ENCODE measurements around the gene MAST4. TPM values are rescaled to one million over a fixed set of nuclear protein-coding genes. Genes with fewer than 3 reads are reported as not detected.
"Not testable (repeated sequence)": the region's sequence is repeated elsewhere in the genome, so short reads cannot be mapped to it uniquely, and the experiment has no call there.

MAST4 gene
- total RNA-seq, 1 experiment from 2014 or later = 3.3 TPM

DNA sequence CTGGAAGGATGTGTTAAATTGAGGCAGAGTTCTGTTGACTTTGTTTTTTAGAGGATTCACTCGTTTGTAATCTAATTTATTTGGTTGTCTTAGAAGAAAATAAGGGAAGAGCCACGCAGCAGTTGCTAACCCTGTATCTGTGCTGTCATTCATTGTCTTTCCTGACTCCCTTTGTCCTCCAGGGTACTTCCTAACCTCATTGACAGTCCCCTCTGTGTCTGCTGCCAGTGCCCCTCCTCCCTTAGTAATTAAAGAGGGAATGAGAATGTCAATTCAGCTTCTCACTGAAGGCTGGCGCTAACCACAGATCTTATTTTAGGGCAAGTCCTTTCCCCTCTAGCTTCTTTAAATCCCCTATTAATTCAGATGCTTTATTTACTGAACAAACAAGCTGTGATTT is 84.0 kb downstream of the MAST4 start:
- no peaks in the 10 kb centered on the region for H3K27me3 ChIP-seq

DNA sequence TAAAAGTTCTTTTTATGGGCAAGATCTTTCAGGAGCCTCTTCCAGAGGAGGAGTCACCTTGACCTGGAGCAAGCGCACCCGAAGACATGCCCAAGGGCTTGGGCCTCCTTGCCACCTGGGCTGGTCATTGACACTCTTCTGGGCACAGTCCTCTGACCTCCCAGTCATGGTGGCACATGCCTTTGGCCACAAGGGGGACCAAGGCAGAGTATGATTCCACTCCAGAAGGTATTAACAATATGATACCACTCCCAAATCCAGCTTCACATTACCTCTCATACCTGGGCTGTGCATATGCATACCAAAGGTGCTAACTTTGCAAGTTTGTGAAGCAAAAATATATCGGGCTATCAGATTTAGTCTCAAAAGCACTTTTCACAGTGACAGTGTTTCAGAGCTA is 84.6 kb downstream of the MAST4 start:
- H3K27ac ChIP-seq = no peak overlapping the region
- no peaks in the 10 kb centered on the region for H3K9me3 ChIP-seq (replicated peaks)
- no peaks in the 10 kb centered on the region for H3K4me1 ChIP-seq
- no peaks in the 10 kb centered on the region for H3K36me3 ChIP-seq
- no peak for DNase-seq
- no peak overlapping the region for H3K4me3 ChIP-seq
- H3K27me3 ChIP-seq = no peaks in the 10 kb centered on the region

More for the DNA sequence above, 84.0 kb downstream of the MAST4 start:
- Histone ChIP-seq H3K9me3 (replicated peaks) (no peaks in the 10 kb centered on the region), H3K36me3 (no peaks in the 10 kb centered on the region), H3K27ac (no peak overlapping the region), H3K4me3 (no peak overlapping the region), H3K4me1 (no peaks in the 10 kb centered on the region)
- DNase-seq = no peak

DNA sequence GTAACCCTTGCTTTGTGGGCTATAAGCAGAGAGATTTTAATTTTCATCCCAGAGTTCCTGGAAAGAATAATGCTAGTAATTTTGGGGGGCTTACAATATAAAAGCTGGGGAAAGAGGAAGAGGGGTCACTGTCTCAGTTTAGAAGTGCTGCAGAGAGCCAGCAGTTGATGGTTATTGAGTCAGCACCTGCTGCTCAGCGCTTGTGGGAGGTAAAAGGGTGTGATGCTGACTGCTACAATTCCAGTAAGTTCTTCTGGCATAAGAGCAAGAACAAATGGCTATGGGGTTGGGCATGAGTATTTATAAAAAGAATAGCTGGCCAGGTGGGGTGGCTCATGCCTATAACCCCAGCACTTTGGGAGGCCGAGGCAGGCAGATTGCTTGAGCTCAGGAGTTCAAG is 88.5 kb downstream of the MAST4 start:
- Histone ChIP-seq H3K9me3 (replicated peaks) (no peaks in the 10 kb centered on the region), H3K27me3 (no peaks in the 10 kb centered on the region), H3K27ac (no peak overlapping the region), H3K36me3 (no peaks in the 10 kb centered on the region), H3K4me3 (no peak overlapping the region), H3K4me1 (no peaks in the 10 kb centered on the region)
- DNase-seq = no peak

DNA sequence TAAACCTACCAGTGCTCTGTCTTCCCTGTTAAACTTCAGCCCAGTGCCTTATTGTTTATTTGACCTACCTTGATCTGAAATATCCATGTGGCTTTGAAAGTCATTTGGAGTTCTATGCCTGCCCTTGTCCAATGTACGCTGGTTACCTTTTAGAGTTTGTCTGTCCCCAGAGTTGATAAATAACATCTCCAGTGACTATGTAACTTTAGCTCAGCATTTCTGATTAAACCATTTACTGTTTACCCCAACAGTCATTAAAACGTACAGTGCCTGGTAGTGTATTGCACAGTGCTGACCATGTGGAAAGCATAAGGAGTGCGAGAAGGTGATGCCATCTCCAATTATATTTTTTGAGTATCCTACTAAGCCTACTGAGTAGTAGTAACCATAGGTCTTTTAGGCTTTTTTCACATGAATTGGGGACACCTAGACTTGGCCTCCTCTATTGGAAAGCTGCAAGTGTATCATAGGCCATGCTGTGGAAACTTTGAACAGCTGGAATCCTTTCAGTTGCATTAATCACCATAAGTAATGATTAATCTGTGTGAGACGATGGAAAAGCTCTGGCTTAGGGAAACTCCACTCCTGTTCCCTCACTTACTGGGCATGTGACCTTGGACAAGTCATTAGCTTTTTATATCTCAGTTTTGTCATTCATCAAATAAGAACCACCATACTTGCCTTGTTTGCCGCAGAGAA is 93.5 kb downstream of the MAST4 start:
- DNase-seq = no peak
- no peak overlapping the region for H3K4me3 ChIP-seq
- no peaks in the 10 kb centered on the region for H3K9me3 ChIP-seq (replicated peaks)
- no peaks in the 10 kb centered on the region for H3K27me3 ChIP-seq
- H3K36me3 ChIP-seq = no peaks in the 10 kb centered on the region
- no peaks in the 10 kb centered on the region; the same call in 1 of the 2 replicates for H3K4me1 ChIP-seq
- H3K27ac ChIP-seq = no peak overlapping the region

DNA sequence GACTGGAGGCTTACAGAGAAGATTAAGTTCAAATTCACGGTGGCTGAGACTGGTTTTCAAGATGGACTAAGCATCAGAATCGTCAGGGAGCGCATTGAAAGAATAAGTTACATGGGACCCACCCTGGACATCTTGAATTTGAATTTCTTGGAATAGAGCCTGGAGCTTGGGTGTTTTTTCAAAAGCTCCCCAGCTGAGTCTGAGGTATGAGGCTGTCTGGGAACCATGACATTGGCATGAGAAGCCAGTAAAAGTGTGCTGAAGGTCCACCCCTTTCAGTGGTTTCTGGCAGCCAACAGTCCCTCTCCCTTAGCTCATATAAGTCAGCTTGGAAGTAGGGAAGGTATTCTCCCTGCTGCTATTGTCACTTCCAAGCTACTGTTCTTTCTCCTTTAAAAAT is 97.8 kb downstream of the MAST4 start:
- Histone ChIP-seq H3K27me3 (no peaks in the 10 kb centered on the region), H3K27ac (no peak overlapping the region), H3K9me3 (replicated peaks) (no peaks in the 10 kb centered on the region), H3K36me3 (no peaks in the 10 kb centered on the region), H3K4me3 (no peak overlapping the region), H3K4me1 (no peaks in the 10 kb centered on the region; the same call in 1 of the 2 replicates)
- no peak for DNase-seq

DNA sequence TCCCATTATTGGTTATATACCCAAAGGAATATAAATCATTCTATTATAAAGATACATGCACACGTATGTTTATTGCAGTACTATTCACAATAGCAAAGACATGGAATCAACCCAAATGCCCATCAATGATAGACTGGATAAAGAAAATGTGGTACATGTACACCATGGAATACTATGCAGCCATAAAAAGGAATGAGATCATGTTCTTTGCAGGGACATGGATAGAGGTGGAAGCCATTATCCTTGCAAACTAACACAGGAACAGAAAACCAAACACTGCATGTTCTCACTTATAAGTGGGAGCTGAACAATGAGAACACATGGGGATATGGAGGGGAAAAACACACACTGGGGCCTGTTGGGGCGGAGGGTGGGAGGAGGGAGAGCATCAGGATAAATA is 99.6 kb downstream of the MAST4 start:
- not testable (repeated sequence) for H3K27me3 ChIP-seq; H3K36me3 ChIP-seq; H3K4me3 ChIP-seq; H3K9me3 ChIP-seq (replicated peaks); H3K27ac ChIP-seq; H3K4me1 ChIP-seq; DNase-seq

DNA sequence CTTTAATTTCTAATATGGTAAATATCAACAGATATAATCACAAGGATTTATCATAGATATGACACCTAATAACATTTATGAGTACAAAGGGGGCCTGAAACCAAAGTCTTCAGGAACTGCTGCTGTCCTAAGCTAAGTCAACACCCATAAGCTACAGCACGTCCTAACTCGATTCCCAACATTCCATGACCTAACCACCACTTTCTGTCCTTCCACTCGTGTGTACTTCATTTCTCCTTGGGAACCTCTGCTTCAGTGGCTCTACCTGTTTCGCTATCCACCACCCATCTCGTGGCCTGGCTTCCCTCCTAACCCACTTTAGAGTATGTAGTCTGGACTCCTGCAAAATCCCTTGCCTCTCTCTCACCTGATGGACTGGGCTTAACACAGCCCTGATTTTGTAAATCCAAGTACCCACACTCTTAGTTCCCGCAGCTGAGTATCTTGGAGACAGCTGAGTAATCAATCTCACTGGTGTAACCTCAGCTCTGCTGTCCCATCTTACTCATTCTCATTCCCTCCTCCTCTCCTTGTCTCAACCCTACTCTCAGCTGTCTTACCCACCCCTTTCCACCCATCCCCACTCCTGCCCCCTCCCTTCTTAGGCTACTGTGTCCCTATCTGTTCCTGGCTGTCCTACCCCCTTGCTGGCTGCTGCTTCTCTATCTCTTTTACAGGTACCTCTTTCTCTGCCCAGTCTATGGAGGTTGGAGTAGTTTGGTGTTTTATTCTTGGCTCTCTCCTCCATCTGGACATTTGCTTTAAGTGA is 101.8 kb downstream of the MAST4 start:
- no peaks in the 10 kb centered on the region for H3K36me3 ChIP-seq
- H3K4me3 ChIP-seq = no peak overlapping the region
- DNase-seq = no peak
- H3K27ac ChIP-seq = no peak overlapping the region
- H3K27me3 ChIP-seq = 0 out of 2 replicates have a peak, but pooled peaks cover 5% of the 10 kb centered on the region
- H3K4me1 ChIP-seq = no peaks in the 10 kb centered on the region; the same call in 1 of the 2 replicates
- H3K9me3 ChIP-seq (replicated peaks) = no peaks in the 10 kb centered on the region

DNA sequence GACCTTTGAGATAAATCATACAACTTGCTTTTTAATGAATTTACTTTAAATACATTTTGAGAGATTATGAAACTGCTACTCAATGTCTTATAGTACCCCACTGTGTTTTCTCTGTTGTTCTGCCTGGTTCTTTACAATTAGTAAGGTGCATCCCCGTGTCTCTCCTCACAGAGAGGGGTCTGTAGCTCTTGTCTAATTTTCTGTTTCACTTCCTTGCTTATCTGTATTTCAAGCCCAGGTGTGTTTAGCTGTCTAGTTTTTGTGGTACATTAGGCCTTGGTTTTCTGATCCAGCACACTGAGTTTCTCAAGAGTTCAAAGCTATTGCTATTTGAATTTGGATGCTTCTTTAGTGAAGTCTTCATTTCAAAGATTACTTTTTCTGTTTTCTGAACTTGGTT is 105.1 kb downstream of the MAST4 start:
- Histone ChIP-seq H3K4me1 (peaks cover 3% of the 10 kb centered on the region; the same call in 1 of the 2 replicates), H3K27ac (no peak overlapping the region), H3K36me3 (no peaks in the 10 kb centered on the region), H3K27me3 (0 out of 2 replicates have a peak, but pooled peaks cover 6% of the 10 kb centered on the region), H3K4me3 (no peak overlapping the region), H3K9me3 (replicated peaks) (no peaks in the 10 kb centered on the region)
- no peak for DNase-seq

DNA sequence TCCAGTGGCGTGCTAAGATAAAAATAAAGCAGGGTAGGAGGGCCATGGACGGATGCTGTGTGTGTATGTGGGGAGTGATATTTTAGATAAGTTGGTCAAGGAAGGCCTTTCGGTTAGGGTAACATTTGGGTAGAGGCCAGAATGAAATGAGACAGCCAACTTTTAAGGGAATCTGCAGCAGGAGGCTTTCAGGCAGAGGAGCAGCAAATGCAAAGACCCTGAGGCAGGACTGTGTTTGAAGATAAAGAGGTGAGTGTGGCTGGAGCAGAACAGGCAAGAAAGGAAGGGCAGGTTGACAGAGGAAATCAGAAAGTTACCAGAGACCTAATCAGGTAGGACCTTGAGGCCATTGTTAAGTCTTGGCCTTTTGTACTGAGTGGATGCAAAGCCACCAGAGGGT is 106.2 kb downstream of the MAST4 start:
- H3K4me1 ChIP-seq = peaks cover 3% of the 10 kb centered on the region; the same call in 1 of the 2 replicates
- no peak overlapping the region for H3K4me3 ChIP-seq
- H3K36me3 ChIP-seq = no peaks in the 10 kb centered on the region
- no peaks in the 10 kb centered on the region for H3K9me3 ChIP-seq (replicated peaks)
- H3K27me3 ChIP-seq = 0 out of 2 replicates have a peak, but pooled peaks cover 6% of the 10 kb centered on the region
- H3K27ac ChIP-seq = no peak overlapping the region
- DNase-seq = no peak

DNA sequence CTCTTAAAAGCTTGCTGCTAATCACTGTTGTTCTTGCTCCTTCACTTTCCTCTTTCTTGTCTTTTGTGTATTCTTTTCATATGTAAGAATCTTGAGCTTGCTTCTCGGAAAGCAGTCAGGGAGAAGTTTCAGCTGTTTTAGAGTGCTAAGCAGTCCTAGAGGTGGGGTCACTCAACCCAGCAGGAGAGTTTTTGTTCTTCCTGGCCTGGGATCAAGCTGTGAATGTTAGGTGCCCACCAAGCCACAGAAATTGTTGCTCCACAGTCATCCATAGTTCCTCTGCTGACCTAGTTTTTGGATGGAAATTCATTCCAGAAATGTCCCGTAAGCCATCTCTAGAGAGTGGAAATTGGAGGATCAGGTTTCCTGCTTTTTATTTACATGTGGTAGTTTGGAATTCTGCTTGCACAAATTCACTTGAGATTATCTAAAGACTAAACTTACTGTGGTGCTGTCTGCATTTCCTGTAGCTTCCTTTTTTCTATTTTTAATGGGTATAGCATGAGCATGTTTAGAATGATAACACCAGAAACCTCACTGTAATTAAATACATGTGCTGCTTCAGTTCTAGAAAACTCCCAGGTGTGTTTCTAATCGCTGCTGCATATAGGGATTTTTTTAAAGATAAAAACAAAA is 108.7 kb downstream of the MAST4 start:
- no peak overlapping the region for H3K4me3 ChIP-seq
- no peaks in the 10 kb centered on the region for H3K36me3 ChIP-seq
- H3K9me3 ChIP-seq (replicated peaks) = no peaks in the 10 kb centered on the region
- H3K27ac ChIP-seq = no peak overlapping the region
- peak in 1 of 2 experiments; percentile 19 for DNase-seq
- peaks cover 3% of the 10 kb centered on the region; the same call in 1 of the 2 replicates for H3K4me1 ChIP-seq
- H3K27me3 ChIP-seq = 0 out of 2 replicates have a peak, but pooled peaks cover 6% of the 10 kb centered on the region

DNA sequence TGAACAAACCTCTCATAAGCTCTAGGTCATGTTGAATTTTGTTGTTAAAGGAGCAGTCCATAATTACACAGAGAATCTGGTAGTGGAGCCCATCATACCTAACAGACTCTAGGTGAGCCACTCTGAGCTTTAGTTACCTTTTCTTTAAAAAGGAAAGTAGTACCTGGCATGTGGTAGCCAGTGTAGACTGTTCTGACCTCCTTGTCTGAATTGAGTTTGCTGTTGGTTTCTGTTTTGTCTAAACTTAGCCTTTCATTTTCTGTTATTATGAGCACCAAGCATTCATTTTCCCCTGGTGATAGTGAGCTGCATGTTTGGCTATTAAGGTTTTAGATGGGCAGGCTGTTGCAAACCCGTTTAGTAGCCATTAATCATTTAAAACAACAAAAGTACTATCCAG is 112.2 kb downstream of the MAST4 start:
- Histone ChIP-seq H3K4me1 (peaks cover 3% of the 10 kb centered on the region; the same call in 1 of the 2 replicates), H3K36me3 (no peaks in the 10 kb centered on the region), H3K27me3 (no peaks in the 10 kb centered on the region), H3K27ac (no peak overlapping the region), H3K4me3 (no peak overlapping the region), H3K9me3 (replicated peaks) (0 out of 2 replicates have a peak, but pooled peaks cover 2% of the 10 kb centered on the region)
- no peak for DNase-seq

DNA sequence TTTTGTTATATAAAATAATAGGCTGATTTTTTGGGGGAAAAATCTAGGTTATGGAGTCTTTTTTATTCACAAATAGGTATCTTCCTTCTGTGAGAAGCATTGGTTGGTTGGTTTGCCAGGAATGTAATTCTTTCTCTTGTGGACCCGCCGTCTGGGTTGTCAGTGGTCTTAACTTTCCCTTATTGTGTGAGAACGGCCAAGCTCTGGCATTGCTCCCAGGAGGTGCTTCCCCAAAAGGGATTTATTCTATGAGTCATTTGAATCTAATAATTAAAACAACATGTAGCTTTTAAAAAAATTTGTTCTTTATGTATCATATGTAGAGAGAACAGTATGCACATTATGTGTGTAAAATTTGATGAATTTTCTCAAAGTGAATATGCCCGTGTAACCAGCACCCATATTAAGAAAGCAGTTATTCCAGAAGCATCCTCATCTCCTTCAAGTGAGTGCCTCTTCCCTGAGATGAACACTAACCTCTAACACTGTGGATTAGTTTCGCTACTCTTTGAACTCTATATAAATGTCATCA is 114.4 kb downstream of the MAST4 start:
- Histone ChIP-seq H3K27ac (no peak overlapping the region), H3K4me1 (no peaks in the 10 kb centered on the region), H3K36me3 (no peaks in the 10 kb centered on the region), H3K4me3 (no peak overlapping the region), H3K27me3 (no peaks in the 10 kb centered on the region), H3K9me3 (replicated peaks) (0 out of 2 replicates have a peak, but pooled peaks cover 2% of the 10 kb centered on the region)
- DNase-seq = no peak

DNA sequence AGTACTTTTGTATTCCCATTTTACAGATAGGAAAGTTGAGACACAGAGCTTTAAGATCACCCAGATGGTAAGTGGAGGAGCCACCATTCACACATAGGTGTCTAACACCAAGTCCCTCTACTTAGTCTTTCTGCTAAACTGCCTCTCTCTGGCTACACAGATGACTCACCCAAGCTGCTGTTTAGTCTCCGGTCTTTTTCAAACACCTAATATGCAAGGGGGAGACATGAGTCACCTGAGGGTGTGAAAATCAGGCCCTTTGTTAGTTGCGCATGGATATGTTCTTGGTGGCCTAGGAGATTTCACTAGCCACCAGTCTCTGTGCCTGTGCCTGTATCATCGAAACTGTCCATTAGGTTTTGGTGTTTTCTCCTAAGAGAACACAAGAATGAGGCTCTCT is 117.8 kb downstream of the MAST4 start:
- no peak overlapping the region for H3K4me3 ChIP-seq
- H3K36me3 ChIP-seq = no peaks in the 10 kb centered on the region
- no peak for DNase-seq
- H3K27me3 ChIP-seq = no peaks in the 10 kb centered on the region
- 0 out of 2 replicates have a peak, but pooled peaks cover 2% of the 10 kb centered on the region for H3K9me3 ChIP-seq (replicated peaks)
- peaks cover 4% of the 10 kb centered on the region; the same call in 1 of the 2 replicates for H3K4me1 ChIP-seq
- H3K27ac ChIP-seq = no peak overlapping the region

DNA sequence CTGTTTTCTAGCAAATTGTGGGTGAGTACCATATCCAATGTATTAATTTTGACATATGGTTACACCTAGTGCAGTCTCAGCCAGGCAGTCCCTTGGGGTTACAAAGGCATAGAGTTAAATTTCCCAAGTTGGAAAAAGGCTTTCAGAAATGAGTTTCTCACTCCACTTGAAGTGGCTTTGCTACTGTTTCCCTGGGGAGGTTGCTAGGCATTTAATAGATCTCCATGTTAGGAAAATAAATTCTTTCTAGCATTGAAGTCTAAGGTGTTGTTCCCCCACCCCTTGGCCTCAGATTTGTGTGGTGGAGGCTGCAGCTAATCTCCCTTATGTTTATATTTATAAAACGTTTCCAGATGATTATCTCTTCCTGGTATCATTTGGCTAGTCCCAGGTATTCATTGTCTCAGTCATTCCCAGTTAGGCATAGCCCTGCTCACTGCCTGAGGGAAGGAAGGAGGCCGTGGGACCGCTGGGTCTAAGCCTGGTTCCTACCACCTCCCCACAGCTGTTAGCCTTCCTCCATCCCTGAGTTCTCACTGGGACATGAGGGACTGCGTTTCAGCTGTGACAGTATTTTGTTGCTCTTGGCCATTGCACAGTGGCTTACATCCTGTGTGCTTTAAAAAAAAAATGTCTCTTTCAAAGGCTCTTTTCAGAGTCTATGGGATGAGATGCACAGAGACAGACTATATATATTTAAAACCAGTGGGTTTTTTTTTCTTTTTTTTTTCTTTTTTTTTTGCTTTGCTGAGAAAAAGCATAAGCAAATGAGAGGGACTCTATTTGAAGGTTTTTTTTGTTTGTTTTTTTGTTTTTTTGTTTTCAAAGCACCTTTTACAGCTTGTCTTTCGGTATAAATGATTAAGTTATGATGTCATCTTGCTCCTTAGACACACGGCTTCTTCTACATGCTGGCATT is 121.5 kb downstream of the MAST4 start:
- H3K27ac ChIP-seq = no peak overlapping the region
- DNase-seq = peak; percentile 75 to 87
- no peaks in the 10 kb centered on the region for H3K27me3 ChIP-seq
- H3K9me3 ChIP-seq (replicated peaks) = no peaks in the 10 kb centered on the region
- H3K4me3 ChIP-seq = no peak overlapping the region
- no peaks in the 10 kb centered on the region for H3K36me3 ChIP-seq
- H3K4me1 ChIP-seq = peaks cover 4% of the 10 kb centered on the region; the same call in 1 of the 2 replicates

Data from SJCRH30 (cell line).